Smooth muscle cell (in vitro differentiated cells): ENCODE data around the gene FKBP15. TPM values are rescaled to one million over a fixed set of nuclear protein-coding genes. Genes with fewer than 3 reads are reported as not detected.

Source experiments
- DNase-seq: peaks from one replicate; lab custom pipeline; 2025; ENCODE audit not compliant: unreplicated experiment; lab: John Stamatoyannopoulos, UW
- H2AFZ ChIP-seq: fragments of 200-600 bp; sonication (generic); 2 replicates; pipeline ENCODE4 v1.6.0; 2016; ENCODE audit warnings: antibody characterized with exemption, low read depth, mild to moderate bottlenecking
- H3F3A ChIP-seq: fragments of 200-600 bp; sonication (generic); 2 replicates; pipeline ENCODE4 v1.6.0; 2017; ENCODE audit warnings: antibody characterized with exemption, low read depth
- H3K27ac ChIP-seq: fragments of 200-600 bp; sonication (generic); 2 replicates; pipeline ENCODE4 v1.5.1; 2016; ENCODE audit warnings: low read depth, mild to moderate bottlenecking
- H3K27me3 ChIP-seq: fragments of 200-600 bp; sonication (generic); 2 replicates; pipeline ENCODE4 v1.6.1; 2016; ENCODE audit warnings: low read depth, mild to moderate bottlenecking
- H3K36me3 ChIP-seq: fragments of 200-600 bp; sonication (generic); 2 replicates; pipeline ENCODE4 v1.5.1; 2016; ENCODE audit warnings: low read depth
- H3K4me1 ChIP-seq: fragments of 200-600 bp; sonication (generic); 2 replicates; pipeline ENCODE4 v1.5.1; 2016; ENCODE audit warnings: low read depth
- H3K4me2 ChIP-seq: fragments of 200-600 bp; sonication (generic); 2 replicates; pipeline ENCODE4 v1.6.0; 2016; ENCODE audit warnings: mild to moderate bottlenecking
- H3K4me3 ChIP-seq: fragments of 200-600 bp; sonication (generic); 2 replicates; pipeline ENCODE4 v1.5.1; 2016; ENCODE audit warnings: mild to moderate bottlenecking
- H3K79me2 ChIP-seq: fragments of 200-600 bp; sonication (generic); 2 replicates; pipeline ENCODE4 v1.6.0; 2016; ENCODE audit warnings: low read depth, mild to moderate bottlenecking
- H3K9ac ChIP-seq: fragments of 200-600 bp; sonication (generic); 2 replicates; pipeline ENCODE4 v1.6.0; 2016; ENCODE audit warnings: low read depth
- H3K9me3 ChIP-seq: fragments of 200-600 bp; sonication (generic); replicated peaks from 2 replicates; pipeline ENCODE4 v1.5.1; 2016; ENCODE audit warnings: low read depth
- H4K20me1 ChIP-seq: fragments of 200-600 bp; sonication (generic); 2 replicates; pipeline ENCODE4 v1.6.0; 2016; ENCODE audit warnings: low read depth
- CTCF ChIP-seq: fragments of 200-600 bp; sonication (generic); IDR thresholded peaks from 2 replicates; pipeline ENCODE4 v1.5.1; 2017; ENCODE audit warnings: borderline replicate concordance, mild to moderate bottlenecking, antibody characterized with exemption; ENCODE audit not compliant: insufficient read depth, poor library complexity, severe bottlenecking
- WGBS: methylation state at CpG from one replicate; pipeline ENCODE4 v1.1.7; 2016; ENCODE audit warnings: low lambda C conversion rate; 5-methylcytosine and 5-hydroxymethylcytosine counted together
- polyA plus RNA-seq: library from polyadenylated mRNA; unstranded; fragments of >200 nt; fragmentation: Nextera tagmentation; extraction: Ambion mirVana; gene quantifications from 2 replicates; pipeline ENCODE4 v1.2.1, GENCODE V29; 2016
- total RNA-seq: library from RNA; depleted of rRNA; stranded (reverse); fragments of >200 nt; gene quantifications from 2 replicates; pipeline ENCODE4 v1.2.3, GENCODE V29; 2014

FKBP15 gene
- total and polyA plus RNA-seq, 2 experiments from 2014 or later = 13.0 to 27.9 TPM

- no peak overlapping the region for H3K4me2 ChIP-seq
- DNase-seq = no peak
- no peaks in the 10 kb centered on the region for H3K79me2 ChIP-seq
- H3K27me3 ChIP-seq = no peaks in the 10 kb centered on the region
- TF ChIP-seq CTCF = no peak
- H3F3A ChIP-seq = no peaks in the 10 kb centered on the region
- WGBS = 91% methylated on average over 9 of the region's 9 CpGs
- no peaks in the 10 kb centered on the region for H4K20me1 ChIP-seq
- H3K27ac ChIP-seq = peak overlapping the region; percentile 59
- no peak overlapping the region for H2AFZ ChIP-seq
- no peak overlapping the region for H3K4me3 ChIP-seq
- H3K9ac ChIP-seq = no peak overlapping the region
- no peaks in the 10 kb centered on the region for H3K9me3 ChIP-seq
- peaks cover 37% of the 10 kb centered on the region for H3K36me3 ChIP-seq
- H3K4me1 ChIP-seq = no peaks in the 10 kb centered on the region
These were observed 33.0 kb downstream of the FKBP15 start for GRCh38 chr9:113187929-113188595.

DNA sequence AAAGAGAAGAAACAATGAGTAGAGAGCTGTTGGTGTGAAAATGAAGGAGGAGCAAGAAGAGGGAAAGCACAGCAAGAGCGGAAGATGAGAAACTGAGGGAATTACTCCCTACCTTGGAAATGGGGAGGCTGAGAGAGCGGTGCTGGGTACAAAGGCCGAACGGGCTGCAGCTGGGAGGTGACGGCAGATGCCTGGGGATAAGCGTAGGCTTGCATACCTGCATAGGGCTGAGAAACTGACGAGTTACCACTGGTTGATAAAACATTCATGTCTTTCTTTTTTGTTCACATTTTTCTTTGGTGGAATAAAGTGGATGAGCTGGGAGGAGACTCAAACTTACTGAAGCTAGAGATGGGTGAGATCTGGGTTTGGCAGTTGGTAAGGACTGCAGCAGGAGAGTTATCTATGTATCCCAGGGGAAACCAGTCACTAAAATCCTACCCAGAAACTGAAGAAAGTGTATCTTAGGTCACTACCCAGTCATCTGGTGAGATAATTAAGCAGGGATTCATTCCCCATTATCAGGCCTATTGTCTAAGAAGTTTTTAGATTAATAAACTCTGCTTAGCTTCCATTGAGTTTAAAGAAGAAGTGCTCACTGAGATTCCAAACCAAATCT, 34.8 kb downstream of the FKBP15 start:
- H3K4me2 ChIP-seq = no peak overlapping the region
- no peak for DNase-seq
- H3K9ac ChIP-seq = no peak overlapping the region
- 97% methylated on average over 7 of the region's 7 CpGs for WGBS
- H4K20me1 ChIP-seq = no peaks in the 10 kb centered on the region
- no peaks in the 10 kb centered on the region for H3K4me1 ChIP-seq
- H3K36me3 ChIP-seq = peaks cover 43% of the 10 kb centered on the region
- no peaks in the 10 kb centered on the region for H3K79me2 ChIP-seq
- no peaks in the 10 kb centered on the region for H3F3A ChIP-seq
- no peak overlapping the region for H3K27ac ChIP-seq
- no peak for TF ChIP-seq CTCF
- no peaks in the 10 kb centered on the region for H3K9me3 ChIP-seq
- H2AFZ ChIP-seq = no peak overlapping the region
- H3K4me3 ChIP-seq = no peak overlapping the region
- no peaks in the 10 kb centered on the region for H3K27me3 ChIP-seq

DNA sequence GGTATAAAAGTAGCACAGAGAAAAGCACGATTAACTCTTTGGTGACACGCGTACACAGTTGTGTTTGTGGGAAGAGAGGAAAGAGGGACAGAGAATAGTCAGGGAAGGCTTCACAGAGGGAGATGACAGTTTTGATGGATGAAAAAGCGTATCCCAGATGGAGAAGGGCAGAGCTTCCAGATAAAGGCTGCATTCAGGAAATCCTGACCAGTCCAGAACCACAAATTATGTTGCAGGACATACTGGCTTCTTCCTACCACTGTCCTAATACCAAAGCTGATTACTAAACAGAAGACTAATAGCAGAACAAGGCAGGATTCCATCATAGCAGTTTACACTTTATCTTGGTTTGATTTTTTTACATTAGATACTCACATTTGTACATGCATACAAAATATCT, 35.8 kb downstream of the FKBP15 start:
- no peak for DNase-seq
- Histone ChIP-seq H2AFZ (no peak overlapping the region), H4K20me1 (no peaks in the 10 kb centered on the region), H3K9me3 (no peaks in the 10 kb centered on the region), H3K36me3 (peaks cover 52% of the 10 kb centered on the region), H3K4me3 (no peak overlapping the region), H3K4me1 (no peaks in the 10 kb centered on the region), H3K79me2 (no peaks in the 10 kb centered on the region), H3K27me3 (no peaks in the 10 kb centered on the region), H3K4me2 (no peak overlapping the region), H3K9ac (no peak overlapping the region), H3K27ac (no peak overlapping the region), H3F3A (no peaks in the 10 kb centered on the region)
- WGBS = 99% methylated on average over 4 of the region's 4 CpGs
- no peak for TF ChIP-seq CTCF

DNA sequence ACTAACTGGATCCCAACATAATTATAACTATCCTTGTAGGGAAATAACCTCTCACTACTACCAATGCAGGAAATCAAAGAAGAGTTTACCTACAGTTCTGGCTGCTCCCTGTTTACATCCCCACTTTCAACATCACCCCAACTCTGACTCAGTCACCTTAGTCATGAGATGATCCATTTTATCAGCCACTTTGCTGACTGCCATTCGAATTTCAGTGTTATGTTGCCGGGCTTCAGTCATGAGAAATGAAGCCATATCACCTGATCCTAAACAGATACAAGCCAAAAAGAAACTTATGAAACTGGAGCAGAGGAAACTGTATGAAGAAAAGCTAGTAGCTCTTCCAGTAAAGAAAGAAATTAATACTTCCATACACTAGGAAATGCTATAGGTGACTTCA, 36.5 kb downstream of the FKBP15 start:
- H3K27me3 ChIP-seq = no peaks in the 10 kb centered on the region
- H3K27ac ChIP-seq = no peak overlapping the region
- no peak overlapping the region for H2AFZ ChIP-seq
- no peaks in the 10 kb centered on the region for H3K4me1 ChIP-seq
- 95% methylated on average over 2 of the region's 2 CpGs for WGBS
- no peak overlapping the region for H3K9ac ChIP-seq
- peaks cover 45% of the 10 kb centered on the region for H3K36me3 ChIP-seq
- no peak for DNase-seq
- no peaks in the 10 kb centered on the region for H3F3A ChIP-seq
- no peak overlapping the region for H3K4me3 ChIP-seq
- no peaks in the 10 kb centered on the region for H3K79me2 ChIP-seq
- TF ChIP-seq CTCF = no peak
- H3K9me3 ChIP-seq = no peaks in the 10 kb centered on the region
- no peak overlapping the region for H3K4me2 ChIP-seq
- no peaks in the 10 kb centered on the region for H4K20me1 ChIP-seq
